Activated naive CD4-positive, alpha-beta T cell treated with anti-CD3 and anti-CD28 coated beads, Interleukin-2, amount 50 U/mL, for 16 hours (primary cell): ENCODE results near the gene PRSS23.
"Not testable (repeated sequence)": the region's sequence is repeated elsewhere in the genome, so short reads cannot be mapped to it uniquely, and the experiment has no call there.

Experiments
- DNase-seq: peaks from one replicate; pipeline ENCODE4 v3.0.0-alpha.2; 2020

The PRSS23 gene, protein sequence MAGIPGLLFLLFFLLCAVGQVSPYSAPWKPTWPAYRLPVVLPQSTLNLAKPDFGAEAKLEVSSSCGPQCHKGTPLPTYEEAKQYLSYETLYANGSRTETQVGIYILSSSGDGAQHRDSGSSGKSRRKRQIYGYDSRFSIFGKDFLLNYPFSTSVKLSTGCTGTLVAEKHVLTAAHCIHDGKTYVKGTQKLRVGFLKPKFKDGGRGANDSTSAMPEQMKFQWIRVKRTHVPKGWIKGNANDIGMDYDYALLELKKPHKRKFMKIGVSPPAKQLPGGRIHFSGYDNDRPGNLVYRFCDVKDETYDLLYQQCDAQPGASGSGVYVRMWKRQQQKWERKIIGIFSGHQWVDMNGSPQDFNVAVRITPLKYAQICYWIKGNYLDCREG

DNA sequence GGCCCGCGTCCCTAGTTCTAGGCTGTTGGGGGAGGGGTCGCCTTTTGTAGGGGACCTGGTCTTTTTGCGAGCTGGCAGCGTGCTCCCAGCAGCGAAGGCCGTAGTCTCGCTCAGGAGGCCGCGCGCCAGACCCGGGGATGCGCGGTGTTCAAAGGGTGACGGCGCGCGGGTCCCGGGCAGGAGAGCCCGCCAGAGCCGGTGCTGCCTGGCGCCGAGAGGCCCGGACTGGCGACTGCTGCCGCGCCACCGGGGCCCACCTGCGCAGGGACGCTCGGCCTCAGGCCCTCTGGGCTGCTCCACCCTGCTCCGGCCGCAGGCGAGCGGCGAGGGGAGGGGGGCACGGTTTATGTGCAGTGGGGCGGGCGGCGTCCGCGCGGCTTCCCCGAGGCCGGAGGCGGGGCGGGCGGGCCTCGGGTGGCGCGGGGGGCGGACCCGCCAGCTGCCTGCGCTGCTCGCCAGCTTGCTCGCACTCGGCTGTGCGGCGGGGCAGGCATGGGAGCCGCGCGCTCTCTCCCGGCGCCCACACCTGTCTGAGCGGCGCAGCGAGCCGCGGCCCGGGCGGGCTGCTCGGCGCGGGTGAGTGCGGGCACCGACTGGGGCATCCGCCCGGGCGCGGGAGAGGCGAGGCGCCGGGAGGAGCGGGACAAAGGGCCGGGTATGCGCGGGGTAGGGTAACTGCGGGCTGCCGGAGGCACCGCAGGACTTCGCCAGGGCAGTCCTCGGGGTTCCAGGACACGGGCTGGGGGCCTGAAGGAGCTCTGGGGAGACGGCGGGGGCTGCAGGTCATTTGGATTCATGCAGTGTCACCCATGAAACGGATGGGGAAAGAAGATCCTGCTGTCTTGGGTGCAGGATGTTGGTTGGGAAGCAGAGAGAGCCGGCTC is at the start of gene PRSS23:
TSS of gene PRSS23 (plus strand) at position 467 of the 884 bp plus-strand sequence. CDS start 7,102 bp downstream, outside the sequence.
- peak; percentile 37 for DNase-seq

DNA sequence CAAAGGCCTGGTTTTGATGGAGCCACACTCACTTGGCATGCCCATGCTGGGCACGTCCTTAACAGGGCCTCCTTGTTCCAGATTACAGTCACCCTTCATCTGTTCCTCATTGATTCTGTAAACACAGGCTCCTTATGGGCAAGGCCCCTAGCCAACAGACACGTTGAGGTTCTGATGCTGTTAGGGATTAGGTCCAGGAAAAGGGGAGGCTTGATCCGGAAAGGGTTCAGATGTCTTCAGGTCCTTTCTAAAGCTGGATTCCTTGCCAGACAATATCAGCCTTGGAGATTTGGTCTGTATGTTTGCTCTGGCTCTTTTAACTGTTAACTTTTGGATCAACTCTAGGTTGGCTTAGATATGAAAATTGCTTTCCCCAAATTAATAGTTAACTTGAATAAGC is 46.9 kb upstream of the PRSS23 start:
- DNase-seq, result no peak

DNA sequence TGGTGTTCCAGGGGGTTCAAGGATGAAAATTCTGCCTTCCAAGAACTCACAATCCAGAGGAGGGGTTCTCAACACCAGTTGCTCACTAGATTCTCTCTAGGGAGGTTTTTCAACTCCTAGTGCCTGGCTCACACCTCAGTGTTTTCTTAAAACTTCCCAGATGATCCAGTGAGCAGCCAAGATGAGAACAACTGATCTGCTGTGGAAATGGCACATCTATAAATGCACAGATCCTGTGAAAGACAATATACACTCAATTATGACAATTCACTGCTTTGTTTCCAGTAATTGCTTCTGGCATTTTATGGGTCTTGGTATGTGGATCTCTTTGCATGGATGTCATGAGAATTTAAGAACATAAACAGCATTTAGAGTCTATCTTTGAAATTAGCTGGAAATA is 45.2 kb upstream of the PRSS23 start:
- no peak for DNase-seq

DNA sequence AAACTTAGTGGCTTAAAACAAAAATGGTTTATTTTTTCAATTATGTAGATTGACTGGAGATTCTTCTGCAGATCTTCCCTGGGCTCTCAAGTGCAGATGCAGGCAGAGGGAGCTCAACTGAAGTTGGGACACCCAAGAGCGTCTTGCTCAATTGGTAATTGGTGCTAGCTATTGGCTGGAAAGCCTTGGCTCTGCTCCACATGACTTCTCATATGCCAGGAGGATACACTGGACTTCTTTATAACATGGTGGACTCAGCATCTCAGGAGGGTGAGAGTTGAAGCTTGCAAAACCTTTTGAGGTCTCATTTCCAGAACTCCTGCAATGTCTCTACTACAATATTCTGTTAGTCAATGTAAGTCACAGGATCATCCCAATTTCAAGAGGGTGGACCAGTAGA is 42.2 kb upstream of the PRSS23 start:
- no peak for DNase-seq

DNA sequence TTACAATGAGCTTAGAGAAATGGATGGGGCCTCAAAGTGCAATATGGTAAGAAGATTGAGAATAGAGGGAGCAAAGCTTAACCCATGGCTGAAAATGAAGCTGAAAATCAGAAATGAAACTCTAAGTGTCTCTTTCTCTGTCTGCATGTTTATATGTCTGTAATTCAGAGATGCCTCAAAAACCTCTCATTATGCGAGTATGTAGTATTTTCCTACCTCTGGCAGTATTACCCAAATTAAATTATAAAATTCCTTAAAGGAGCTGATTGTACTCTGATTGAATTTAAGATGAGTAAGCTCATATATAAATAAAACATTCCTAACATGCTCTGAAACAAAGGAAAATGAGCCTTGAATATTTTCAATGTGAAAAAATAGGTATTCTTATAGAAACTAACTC is 39.8 kb upstream of the PRSS23 start:
- DNase-seq, result no peak

DNA sequence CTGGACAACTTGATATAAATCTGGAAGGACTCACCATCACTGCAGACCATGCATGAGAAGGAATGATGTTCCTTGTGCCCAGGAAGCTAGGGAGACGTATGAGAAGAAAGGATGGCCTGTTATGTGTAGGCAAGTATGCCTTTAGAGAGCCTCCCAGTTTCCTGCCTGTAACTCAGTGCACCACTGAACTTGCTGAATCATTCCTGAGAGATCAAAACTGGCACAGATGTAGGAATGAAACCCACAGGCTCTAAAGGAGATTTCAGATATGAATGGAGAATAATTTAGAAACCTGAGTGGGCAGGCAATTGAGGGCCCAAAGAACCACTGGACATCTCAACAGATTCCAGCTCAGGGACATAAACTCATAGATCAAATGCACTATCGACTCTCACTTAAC is 38.4 kb upstream of the PRSS23 start:
- no peak for DNase-seq

DNA sequence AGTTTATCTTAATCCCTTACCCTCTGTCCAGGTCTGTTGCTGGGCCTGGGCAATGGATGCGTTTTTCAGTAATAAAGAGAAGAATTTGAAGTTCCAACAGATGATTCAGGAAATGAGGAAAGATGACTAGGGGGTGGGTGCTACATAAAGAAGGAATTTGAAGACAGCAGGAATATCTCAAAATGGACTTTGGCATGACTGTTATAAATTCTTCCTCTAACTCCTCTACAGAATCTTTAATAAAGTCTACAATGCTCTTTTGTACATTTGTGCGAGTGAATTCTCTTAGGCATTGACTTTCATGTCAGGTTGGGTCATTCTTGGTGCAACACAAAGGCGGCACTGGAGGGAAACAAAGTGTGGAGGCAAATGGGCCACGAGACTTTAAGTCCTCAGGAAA is 35.1 kb upstream of the PRSS23 start:
- DNase-seq, result no peak

DNA sequence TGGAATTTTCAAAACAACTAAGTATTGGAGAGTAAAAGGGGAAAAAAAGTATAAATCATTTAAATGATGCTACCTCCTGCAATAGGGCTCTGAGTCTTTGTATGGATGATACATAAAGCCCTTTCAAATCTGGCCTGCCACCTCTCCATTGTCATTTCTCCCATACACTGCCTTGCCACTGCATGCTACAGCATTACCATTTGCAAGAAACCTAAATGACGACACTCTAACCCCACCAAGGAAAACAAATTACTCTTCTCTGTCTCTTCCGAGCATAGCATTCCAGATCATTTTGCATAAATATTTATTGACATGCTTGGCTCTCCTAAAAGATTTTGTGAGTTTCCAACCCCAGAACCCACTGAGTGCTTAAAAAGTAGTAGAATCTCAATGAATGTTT is 34.5 kb upstream of the PRSS23 start:
- DNase-seq, result no peak

DNA sequence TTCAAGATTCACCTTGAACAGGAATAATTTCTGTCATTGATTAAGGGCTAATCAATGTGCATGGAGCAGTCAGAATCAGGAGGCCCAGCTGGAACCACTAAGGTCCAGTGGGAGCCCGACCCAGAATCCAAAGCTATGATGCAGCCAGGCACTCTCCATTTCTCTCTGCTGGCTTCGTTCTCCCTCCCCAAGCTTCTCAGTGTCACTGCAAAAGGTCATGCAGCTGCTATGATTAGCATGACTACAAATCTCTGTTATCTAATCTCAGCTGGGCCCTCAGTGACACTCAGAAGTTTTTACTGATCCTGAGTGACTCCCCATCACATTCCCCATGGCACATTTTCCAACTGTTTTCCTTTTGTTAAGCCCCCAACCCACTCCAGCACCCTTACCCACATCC is 31.1 kb upstream of the PRSS23 start:
- DNase-seq, result no peak

DNA sequence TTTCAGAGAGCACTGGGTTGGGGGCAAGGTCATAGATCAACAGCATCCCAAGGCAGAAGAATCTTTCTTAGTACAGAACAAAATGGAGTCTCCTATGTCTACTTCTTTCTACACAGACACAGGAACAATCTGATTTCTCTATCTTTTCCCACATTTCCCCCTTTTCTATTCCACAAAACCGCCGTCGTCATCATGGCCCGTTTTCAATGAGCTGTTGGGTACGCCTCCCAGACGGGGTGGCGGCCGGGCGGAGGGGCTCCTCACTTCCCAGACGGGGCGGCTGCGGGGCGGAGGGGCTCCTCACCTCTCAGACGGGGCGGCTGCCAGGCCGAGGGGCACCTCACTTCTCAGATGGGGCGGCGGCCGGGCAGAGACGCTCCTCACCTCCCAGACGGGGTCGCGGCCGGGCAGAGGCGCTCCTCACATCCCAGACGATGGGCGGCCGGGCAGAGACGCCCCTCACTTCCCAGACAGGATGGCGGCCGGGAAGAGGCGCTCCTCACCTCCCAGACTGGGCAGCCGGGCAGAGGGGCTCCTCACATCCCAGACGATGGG is 29.8 kb upstream of the PRSS23 start:
- not testable (repeated sequence) for DNase-seq

DNA sequence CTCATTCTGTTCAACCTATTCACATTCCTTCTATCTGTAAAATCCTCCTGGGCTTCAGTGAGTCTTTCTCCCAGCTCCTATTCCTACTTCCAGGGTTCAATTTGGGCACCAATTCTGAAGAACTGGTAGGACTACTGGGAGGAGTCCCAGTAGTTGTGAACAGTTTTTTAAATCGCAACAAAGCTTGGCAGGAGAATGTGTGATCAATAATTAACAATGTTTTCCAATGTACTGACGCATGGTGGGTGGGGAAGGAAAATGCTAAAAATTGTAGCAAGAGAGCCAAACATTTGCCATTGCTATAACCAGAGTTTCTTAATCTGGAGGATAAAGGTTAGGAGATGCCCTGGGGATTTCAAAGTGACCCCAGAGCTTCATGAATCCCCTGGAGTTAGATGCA is 27.3 kb upstream of the PRSS23 start:
- no peak for DNase-seq

DNA sequence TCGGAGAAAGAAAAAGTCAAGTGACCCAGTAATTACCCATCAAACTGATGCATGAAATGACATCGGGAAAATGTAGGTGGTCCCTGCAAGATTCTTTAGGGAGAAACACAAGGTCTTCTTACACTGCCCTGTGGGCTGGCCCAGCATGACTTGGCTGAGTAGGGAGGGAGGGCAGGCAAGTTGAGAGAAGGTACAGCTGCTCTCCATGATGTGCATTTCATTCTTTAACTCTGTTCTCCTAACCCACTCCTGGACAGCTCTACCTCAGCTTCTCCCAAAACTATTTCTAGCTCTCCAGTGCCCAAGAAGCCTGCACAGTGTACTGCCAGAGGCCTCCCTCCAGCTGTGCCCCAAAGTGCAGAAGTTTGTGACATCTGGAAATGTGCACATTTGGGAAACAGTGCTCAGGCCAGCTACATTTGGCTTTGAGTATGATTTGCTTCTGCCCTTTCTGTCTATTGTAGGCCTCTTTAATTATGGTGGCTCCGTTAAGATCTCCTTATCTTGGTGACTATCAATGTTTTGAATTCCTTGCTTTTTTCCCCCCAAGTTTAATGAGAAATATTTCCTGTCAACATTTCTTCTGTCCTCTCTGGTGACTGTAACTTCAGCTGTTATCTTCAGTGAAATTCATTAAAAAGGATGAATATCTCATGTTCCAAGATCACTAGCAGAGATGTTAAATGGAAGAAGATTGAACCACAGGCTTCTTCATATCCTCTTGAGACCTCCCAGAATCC is 26.7 kb upstream of the PRSS23 start:
- DNase-seq, result no peak

DNA sequence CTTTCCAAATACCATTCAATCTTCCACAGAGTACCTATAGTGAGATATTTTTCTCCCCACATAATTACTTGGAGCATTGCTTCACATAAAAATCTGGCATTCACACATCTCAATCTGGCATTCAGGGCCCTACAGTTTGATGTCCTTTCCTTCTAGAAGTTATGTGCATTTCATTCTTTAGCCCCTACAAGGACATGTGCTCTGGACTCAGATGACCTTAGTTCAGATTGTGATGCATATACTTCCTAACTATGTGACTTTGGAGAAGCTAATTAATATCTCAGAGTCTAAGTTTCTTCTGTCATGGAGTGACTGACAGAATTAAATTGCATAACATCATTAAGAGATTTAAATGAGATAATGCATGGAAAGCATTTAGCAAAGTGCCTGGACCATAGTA is 25.9 kb upstream of the PRSS23 start:
- no peak for DNase-seq

DNA sequence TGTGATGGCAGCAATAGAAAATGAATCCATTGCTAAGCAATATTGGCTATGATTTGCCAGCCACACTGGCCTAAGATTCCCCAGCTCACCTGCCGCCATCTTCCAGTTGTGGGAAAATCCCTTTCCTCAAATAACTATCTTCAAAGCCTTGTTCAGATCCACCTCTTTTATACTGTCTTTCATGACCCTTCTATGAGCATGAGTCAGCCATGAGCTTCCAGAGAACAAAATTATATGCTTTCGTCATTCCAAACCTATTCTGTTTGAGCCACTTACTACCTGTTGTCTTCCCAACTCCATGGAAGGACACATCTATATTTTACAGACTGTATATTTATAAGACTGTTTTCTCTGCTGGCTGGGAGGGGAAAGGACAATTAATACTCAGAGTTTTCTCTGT is 25.0 kb upstream of the PRSS23 start:
- no peak for DNase-seq

DNA sequence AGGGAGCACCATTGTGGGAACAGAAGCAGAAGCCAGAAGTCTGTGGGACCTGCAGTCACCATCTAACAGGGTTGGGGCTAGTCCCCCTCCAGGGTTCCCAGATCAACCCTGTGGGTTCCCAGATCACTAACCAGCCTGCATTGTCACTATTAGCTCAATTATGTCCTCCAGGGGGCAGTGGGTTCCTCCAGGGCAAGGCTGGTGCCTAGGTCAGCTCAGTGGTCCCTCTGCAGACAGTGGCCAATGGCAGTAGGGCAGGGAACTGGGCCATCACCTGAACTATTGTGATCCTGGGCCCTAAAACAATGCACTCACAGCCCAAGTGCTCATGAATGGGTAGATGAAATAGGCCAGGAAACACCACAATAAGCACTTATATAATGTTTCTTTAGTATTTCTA is 18.8 kb upstream of the PRSS23 start:
- DNase-seq, result no peak

DNA sequence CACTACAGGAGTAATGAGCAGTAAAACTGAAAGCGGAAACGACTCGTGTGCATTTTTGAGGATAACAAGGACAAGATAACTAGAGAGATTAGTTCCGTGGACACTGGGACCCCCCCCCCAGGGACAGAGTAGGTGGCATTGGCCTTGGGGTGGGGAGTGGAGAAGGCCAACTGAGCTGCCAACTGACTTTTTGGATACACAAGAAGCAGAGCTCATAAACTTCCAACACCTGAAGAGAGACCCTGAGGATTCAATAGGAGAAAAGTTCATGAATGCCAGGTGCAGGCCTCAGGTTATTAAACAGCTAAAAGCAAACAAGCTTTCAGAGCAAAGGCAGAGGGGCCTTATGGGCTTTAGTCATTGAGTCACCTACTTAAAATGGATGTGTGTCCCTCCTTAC is 17.6 kb upstream of the PRSS23 start:
- DNase-seq, result no peak

DNA sequence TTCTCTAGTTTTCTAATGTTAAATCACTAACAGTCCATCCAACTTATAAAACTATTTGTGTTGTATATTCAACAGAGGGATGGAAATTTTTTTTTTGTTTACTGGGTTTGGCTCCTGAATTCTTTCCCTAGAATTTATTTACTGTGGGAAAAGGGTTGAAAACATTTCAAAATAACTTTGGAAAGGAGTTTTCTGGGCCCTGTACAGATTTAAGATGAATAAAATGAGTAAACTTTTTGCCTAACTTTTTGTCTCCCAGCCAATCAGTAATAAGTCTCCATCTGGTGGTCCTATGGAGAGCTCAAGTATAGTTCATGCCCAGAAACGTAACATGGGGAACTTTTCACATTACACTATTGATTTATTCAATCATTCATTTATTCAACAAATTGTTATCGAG is 16.7 kb upstream of the PRSS23 start:
- DNase-seq, result no peak

DNA sequence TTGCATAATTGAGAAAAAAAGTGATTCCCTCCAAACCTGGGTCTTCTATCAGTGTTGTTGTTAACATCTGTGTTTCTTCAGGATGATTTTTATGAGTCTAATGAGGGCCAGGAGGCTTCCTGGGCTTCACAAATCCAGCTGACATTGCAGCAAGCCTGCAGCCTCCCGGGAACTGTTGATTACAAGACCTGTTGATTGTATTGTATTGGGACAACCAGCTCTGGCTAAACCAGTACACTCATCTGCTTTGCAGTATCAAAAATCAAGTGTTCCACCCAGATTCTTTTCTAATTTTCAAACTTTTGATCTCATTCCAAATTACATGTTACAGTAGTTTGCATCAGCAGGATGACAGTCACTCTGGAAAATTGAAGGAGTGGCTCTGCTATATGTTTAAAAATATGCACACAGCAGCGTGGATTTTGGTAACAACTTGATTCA is 16.1 kb upstream of the PRSS23 start:
- no peak for DNase-seq

DNA sequence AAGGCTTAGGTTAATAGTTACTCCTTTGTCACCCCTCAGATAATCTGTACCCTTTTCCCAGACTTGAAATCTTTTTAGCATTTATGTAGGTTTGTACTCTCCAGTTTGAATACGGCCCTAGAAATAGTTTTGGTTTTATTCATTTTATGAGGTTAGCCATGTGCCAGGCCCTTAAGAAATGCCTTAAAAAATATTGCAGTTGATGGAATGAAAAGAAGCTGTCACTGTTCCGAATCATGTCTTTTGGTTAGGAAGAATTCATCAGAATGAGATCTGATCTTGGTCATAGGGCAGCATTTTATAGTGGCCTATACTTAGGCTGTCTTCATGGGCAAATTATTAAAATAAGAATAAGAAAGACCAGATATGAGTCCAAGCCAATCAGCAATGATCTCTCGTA is 14.8 kb upstream of the PRSS23 start:
- no peak for DNase-seq

DNA sequence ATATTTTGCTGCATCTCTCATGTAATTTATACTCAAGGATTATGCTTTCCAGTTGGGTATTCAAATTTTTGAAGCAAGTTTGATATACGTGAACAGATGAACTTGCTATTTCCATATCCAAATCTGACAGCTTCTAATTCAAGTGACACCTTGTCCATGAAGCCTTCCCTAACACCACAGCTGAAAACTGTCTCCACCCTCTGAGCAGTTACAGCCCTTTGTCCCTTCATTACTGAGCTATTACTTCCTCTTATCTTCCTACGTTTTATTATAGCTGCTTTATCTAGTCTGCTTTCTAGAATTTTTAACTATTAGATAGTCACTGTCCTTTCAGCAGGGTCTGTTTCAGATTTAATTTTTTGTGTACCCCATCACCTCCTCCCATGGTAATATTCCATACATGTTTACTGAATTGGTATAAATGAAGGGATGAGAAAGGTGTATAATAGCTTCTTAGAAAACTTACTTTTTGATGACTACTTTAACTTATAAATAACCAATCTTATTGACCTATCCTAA is 13.3 kb upstream of the PRSS23 start:
- no peak for DNase-seq

DNA sequence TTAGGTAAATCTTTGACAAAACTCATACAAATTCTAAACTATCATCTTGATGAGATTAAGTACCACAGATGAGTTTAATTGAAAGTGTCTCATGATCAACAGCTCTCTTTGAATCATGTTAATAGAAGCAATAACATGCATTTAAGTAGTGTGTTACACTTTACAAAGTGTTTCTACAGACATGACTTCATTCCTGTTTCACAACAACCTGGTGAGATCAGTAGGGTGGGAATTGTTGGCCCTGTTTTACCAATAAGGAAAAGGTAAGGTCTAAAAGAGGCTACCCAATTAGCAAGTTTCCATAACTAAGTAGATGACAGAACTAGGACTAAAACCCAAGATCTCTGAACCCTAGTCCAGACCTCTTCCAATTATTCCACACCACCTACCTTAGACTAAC is 12.7 kb upstream of the PRSS23 start:
- no peak for DNase-seq

DNA sequence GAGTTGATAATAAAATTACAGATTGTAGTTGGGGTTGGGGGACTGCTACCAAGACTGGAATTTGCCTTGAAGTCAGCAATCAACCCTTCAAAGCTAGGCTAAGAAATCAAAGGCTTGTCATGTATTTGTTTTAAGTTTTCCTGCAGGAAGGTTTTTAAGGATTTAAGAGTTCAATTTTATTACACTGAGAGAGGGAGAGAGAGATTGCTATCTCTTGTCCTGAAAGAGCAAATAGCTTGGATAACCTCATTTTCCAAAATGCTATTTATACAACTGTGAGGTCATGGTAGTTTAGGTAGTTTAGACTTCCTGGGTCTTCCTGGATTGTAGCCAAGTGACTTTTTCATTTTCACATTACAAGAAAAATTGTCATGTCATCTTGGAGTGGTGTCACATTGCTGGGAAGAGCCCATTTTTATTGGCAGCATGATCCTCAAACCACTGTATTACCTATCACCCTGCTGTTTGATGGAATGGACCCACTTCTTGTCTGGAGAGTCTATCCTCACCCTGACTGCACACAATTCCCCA is 10.1 kb upstream of the PRSS23 start:
- DNase-seq, result no peak
